Osteoblast (primary cell): ENCODE data around the gene MTA1. TPM values are rescaled to one million over a fixed set of nuclear protein-coding genes. Genes with fewer than 3 reads are reported as not detected.

ENCODE experiments used
- DNase-seq: peaks from one replicate; pipeline ENCODE4 v3.0.0; 2011; ENCODE audit warnings: low spot score, mixed read lengths; ENCODE audit not compliant: insufficient read length; ENCODE audit errors: missing footprints
- H2AFZ ChIP-seq: 2 replicates; pipeline ENCODE4 v1.6.0; 2011; ENCODE audit warnings: mild to moderate bottlenecking, low read length
- H3K27ac ChIP-seq: 2 replicates; pipeline ENCODE4 v1.5.1; 2011; ENCODE audit warnings: mild to moderate bottlenecking, low read depth, low read length, moderate library complexity
- H3K27me3 ChIP-seq: 2 replicates; pipeline ENCODE4 v1.6.0; 2012; ENCODE audit warnings: mild to moderate bottlenecking, control low read depth, inconsistent platforms, low read length, moderate library complexity; ENCODE audit not compliant: insufficient read depth
- H3K36me3 ChIP-seq: 2 replicates; pipeline ENCODE4 v1.5.1; 2011; ENCODE audit warnings: mild to moderate bottlenecking, low read length, control low read depth, moderate library complexity; ENCODE audit not compliant: insufficient read depth
- H3K4me1 ChIP-seq: 2 replicates; pipeline ENCODE4 v1.5.1; 2011; ENCODE audit warnings: mild to moderate bottlenecking, low read length, control low read depth, moderate library complexity; ENCODE audit not compliant: insufficient read depth
- H3K4me2 ChIP-seq: 2 replicates; pipeline ENCODE4 v1.6.0; 2011; ENCODE audit warnings: mild to moderate bottlenecking, low read length; ENCODE audit not compliant: insufficient read depth
- H3K4me3 ChIP-seq: fragments of 200-600 bp; sonication (generic); 3 replicates; pipeline ENCODE4 v1.5.1; 2012; ENCODE audit warnings: mild to moderate bottlenecking, low read length, inconsistent platforms; ENCODE audit not compliant: insufficient read depth
- H3K79me2 ChIP-seq: 2 replicates; pipeline ENCODE4 v1.6.0; 2012; ENCODE audit warnings: mild to moderate bottlenecking, low read length, control low read depth, inconsistent platforms; ENCODE audit not compliant: insufficient read depth
- H3K9me3 ChIP-seq: 2 replicates; pipeline ENCODE4 v1.5.1; 2011; ENCODE audit warnings: low read depth, low read length, control low read depth
- H4K20me1 ChIP-seq: 2 replicates; pipeline ENCODE4 v1.6.0; 2012; ENCODE audit warnings: mild to moderate bottlenecking, low read length, control low read depth; ENCODE audit not compliant: insufficient read depth
- CTCF ChIP-seq: IDR thresholded peaks from 2 replicates; pipeline ENCODE4 v1.5.1; 2011; ENCODE audit warnings: mild to moderate bottlenecking, low read depth, low read length, moderate library complexity; ENCODE audit errors: extremely low read depth
- total RNA-seq: library from RNA; depleted of rRNA; stranded (reverse); fragments of >200 nt; gene quantifications from 2 replicates; pipeline ENCODE4 v1.2.3, GENCODE V29; 2012

MTA1 gene
- total RNA-seq, 1 donor: 60.4 TPM

GRCh38 chr14:105490267-105490571, 70.6 kb downstream of the MTA1 start:
- Histone ChIP-seq H2AFZ (peak overlapping the region; percentile 54), H3K4me1 (peaks cover 3% of the 10 kb centered on the region), H4K20me1 (peaks cover 2% of the 10 kb centered on the region), H3K27ac (peak overlapping the region; percentile 65), H3K9me3 (no peaks in the 10 kb centered on the region), H3K79me2 (no peaks in the 10 kb centered on the region), H3K27me3 (peaks cover 22% of the 10 kb centered on the region), H3K4me2 (peak overlapping the region; percentile 88), H3K36me3 (no peaks in the 10 kb centered on the region), H3K4me3 (peak overlapping the region; percentile 73)
- DNase-seq: no peak
- no peak for TF ChIP-seq CTCF

- no peaks in the 10 kb centered on the region for H3K79me2 ChIP-seq
- no peaks in the 10 kb centered on the region for H3K36me3 ChIP-seq
- H3K4me3 ChIP-seq: peak within 1 kb of the TSS; percentile 77
- peak within 1 kb of the TSS; percentile 87 for H2AFZ ChIP-seq
- no peaks in the 10 kb centered on the region for H3K9me3 ChIP-seq
- DNase-seq: peak; percentile 100
- H3K4me1 ChIP-seq: peaks cover 3% of the 10 kb centered on the region
- H3K27ac ChIP-seq: peak within 1 kb of the TSS; percentile 65
- peaks cover 2% of the 10 kb centered on the region for H4K20me1 ChIP-seq
- peaks cover 22% of the 10 kb centered on the region for H3K27me3 ChIP-seq
- TF ChIP-seq CTCF: peak; percentile 62
- H3K4me2 ChIP-seq: peak within 1 kb of the TSS; percentile 89
Observed at GRCh38 chr14:105490572-105491365, 71.1 kb downstream of the MTA1 start, which contains the start of gene TEDC1. Gene TEDC1, plus strand, starts transcription at chr14:105491246. Its CDS starts 130 bp downstream, at chr14:105491376.

- Histone ChIP-seq H3K79me2 (no peaks in the 10 kb centered on the region), H4K20me1 (peaks cover 2% of the 10 kb centered on the region), H3K4me3 (peak overlapping the region; percentile 77), H3K27ac (no peak overlapping the region), H2AFZ (peak overlapping the region; percentile 87), H3K9me3 (no peaks in the 10 kb centered on the region), H3K4me1 (peaks cover 3% of the 10 kb centered on the region), H3K36me3 (no peaks in the 10 kb centered on the region), H3K4me2 (peak overlapping the region; percentile 89), H3K27me3 (peaks cover 16% of the 10 kb centered on the region)
- peak; percentile 96 for DNase-seq
- TF ChIP-seq CTCF: no peak
Observed at GRCh38 chr14:105491366-105491973, 71.8 kb downstream of the MTA1 start.
